PC-9 (cell line): ENCODE measurements around the gene TCEANC. TPM values are rescaled to one million over a fixed set of nuclear protein-coding genes. Genes with fewer than 3 reads are reported as not detected.

Experiments used
- BruUV-seq: library from RNA; stranded (reverse); fragments of 400-500 nt; replicated peaks from 2 replicates; lab custom pipeline; 2021; lab: Mats Ljungman, UMichigan
- CTCF ChIA-PET: fragments of 300-600 bp; sonication (Branson Sonifier 250); formaldehyde crosslinking; loops from one replicate; lab custom pipeline; 2022; ENCODE audit warnings: antibody characterized with exemption; lab: Charles Lee
- POLR2A ChIA-PET: fragments of 300-600 bp; sonication (Branson Sonifier 250); formaldehyde crosslinking; loops from one replicate; lab custom pipeline; 2022; ENCODE audit warnings: antibody characterized with exemption; ENCODE audit not compliant: unreplicated experiment; lab: Charles Lee
- DNase-seq, 2 experiments: peaks; one replicate each; pipeline versions ENCODE4 v3.0.0 to v3.0.0-alpha.2; 2015 to 2022; ENCODE audit warnings: mixed read lengths in 1 of 2
- H2AFZ ChIP-seq: fragments of 200-600 bp; sonication (generic); 2 replicates; pipeline ENCODE4 v1.8.1; 2017; ENCODE audit warnings: antibody characterized with exemption
- H3F3A ChIP-seq: fragments of 200-600 bp; sonication (generic); 2 replicates; pipeline ENCODE4 v1.8.1; 2017; ENCODE audit warnings: antibody characterized with exemption, mild to moderate bottlenecking, low read depth; ENCODE audit not compliant: insufficient read depth
- H3K27ac ChIP-seq: fragments of 200-600 bp; sonication (generic); 2 replicates; pipeline ENCODE4 v1.6.1; 2016; ENCODE audit warnings: mixed run types
- H3K27me3 ChIP-seq: fragments of 200-600 bp; sonication (generic); 2 replicates; pipeline ENCODE4 v1.6.1; 2016; ENCODE audit warnings: low read depth, mixed run types; ENCODE audit not compliant: insufficient read depth
- H3K36me3 ChIP-seq: fragments of 200-600 bp; sonication (generic); 2 replicates; pipeline ENCODE4 v1.6.1; 2016; ENCODE audit warnings: low read depth, mixed run types
- H3K4me1 ChIP-seq: fragments of 200-600 bp; sonication (generic); replicated peaks from 2 replicates; pipeline ENCODE4 v1.6.1; 2016; ENCODE audit warnings: mixed run types; ENCODE audit not compliant: insufficient read depth
- H3K4me2 ChIP-seq: fragments of 200-600 bp; sonication (generic); 2 replicates; pipeline ENCODE4 v1.6.1; 2017; ENCODE audit warnings: mixed run types
- H3K4me3 ChIP-seq: fragments of 200-600 bp; sonication (generic); 2 replicates; pipeline ENCODE4 v1.6.1; 2016; ENCODE audit warnings: mixed run types
- H3K79me2 ChIP-seq: fragments of 200-600 bp; sonication (generic); 2 replicates; pipeline ENCODE4 v1.6.1; 2017; ENCODE audit warnings: low read depth, mixed run types
- H3K9me2 ChIP-seq: fragments of 200-600 bp; sonication (generic); 2 replicates; pipeline ENCODE4 v1.8.1; 2017; ENCODE audit warnings: mild to moderate bottlenecking; ENCODE audit not compliant: insufficient read depth
- H3K9me3 ChIP-seq: fragments of 200-600 bp; sonication (generic); 2 replicates; pipeline ENCODE4 v1.8.1; 2016; ENCODE audit warnings: low read depth; ENCODE audit not compliant: insufficient read depth
- H4K20me1 ChIP-seq: fragments of 200-600 bp; sonication (generic); 2 replicates; pipeline ENCODE4 v1.8.1; 2017; ENCODE audit not compliant: insufficient read depth
- EZH2 ChIP-seq: fragments of 200-600 bp; sonication (generic); IDR thresholded peaks from 2 replicates; pipeline ENCODE4 v1.8.0; 2017; ENCODE audit warnings: antibody characterized with exemption, low read depth
- intact Hi-C: fragments of 100-400 bp; cut with micrococcal nuclease; formaldehyde crosslinking; loops from one replicate; pipeline ENCODE4 v1.10.0; 2022; ENCODE audit not compliant: unreplicated experiment
- total RNA-seq: library from RNA; stranded (reverse); gene quantifications from 2 replicates; pipeline ENCODE4 v1.2.3, GENCODE V29; 2021
- TF ChIP-seq, protein P1 (sequence below): fragments of 200-600 bp; sonication (generic); conservative IDR thresholded peaks from 2 replicates; pipeline ENCODE4 v1.6.1; 2017; ENCODE audit warnings: mixed run types, antibody characterized with exemption, mild to moderate bottlenecking, moderate library complexity

The TCEANC gene
- total RNA-seq, 1 experiment from 2014 or later = 0.96 TPM

DNA sequence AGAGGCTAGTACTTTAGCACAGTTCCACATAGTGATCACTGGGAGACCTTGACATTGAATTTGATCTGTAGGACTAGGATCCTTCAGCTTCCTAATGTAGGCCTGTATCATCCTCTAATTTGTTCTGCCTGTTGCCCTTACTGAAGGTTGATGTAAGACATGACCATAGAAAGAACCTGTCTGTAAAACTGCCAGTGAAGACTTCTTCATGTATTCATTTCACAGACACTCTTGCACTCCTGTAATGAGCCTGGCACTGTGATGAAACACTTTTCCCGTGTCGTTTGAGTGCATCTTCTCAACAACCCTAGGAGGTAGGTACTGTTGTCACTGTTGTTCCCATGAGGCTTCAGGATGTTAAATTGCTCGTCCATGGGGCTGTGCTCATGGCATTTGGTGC is 50.6 kb downstream of the TCEANC start:
- Histone ChIP-seq H4K20me1 (no peaks in the 10 kb centered on the region; the same call in 1 of the 2 replicates), H3K79me2 (peaks cover 63% of the 10 kb centered on the region), H3K4me3 (no peak overlapping the region), H3K4me2 (no peak overlapping the region), H3K9me3 (no peaks in the 10 kb centered on the region), H3F3A (0 out of 2 replicates have a peak, but pooled peaks cover 2% of the 10 kb centered on the region), H3K4me1 (peaks cover 4% of the 10 kb centered on the region), H3K27ac (no peak overlapping the region), H3K27me3 (no peaks in the 10 kb centered on the region), H3K36me3 (no peaks in the 10 kb centered on the region), H3K9me2 (no peaks in the 10 kb centered on the region), H2AFZ (no peak overlapping the region)
- ChIA-PET POLR2A (no interaction called here), CTCF (no interaction called here)
- TF ChIP-seq EZH2 = no peak
- TF ChIP-seq, protein P1, sequence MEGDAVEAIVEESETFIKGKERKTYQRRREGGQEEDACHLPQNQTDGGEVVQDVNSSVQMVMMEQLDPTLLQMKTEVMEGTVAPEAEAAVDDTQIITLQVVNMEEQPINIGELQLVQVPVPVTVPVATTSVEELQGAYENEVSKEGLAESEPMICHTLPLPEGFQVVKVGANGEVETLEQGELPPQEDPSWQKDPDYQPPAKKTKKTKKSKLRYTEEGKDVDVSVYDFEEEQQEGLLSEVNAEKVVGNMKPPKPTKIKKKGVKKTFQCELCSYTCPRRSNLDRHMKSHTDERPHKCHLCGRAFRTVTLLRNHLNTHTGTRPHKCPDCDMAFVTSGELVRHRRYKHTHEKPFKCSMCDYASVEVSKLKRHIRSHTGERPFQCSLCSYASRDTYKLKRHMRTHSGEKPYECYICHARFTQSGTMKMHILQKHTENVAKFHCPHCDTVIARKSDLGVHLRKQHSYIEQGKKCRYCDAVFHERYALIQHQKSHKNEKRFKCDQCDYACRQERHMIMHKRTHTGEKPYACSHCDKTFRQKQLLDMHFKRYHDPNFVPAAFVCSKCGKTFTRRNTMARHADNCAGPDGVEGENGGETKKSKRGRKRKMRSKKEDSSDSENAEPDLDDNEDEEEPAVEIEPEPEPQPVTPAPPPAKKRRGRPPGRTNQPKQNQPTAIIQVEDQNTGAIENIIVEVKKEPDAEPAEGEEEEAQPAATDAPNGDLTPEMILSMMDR = no peak
- intact Hi-C loops = no loop called here
- BruUV-seq = no TSS peak
- DNase-seq = no peak

DNA sequence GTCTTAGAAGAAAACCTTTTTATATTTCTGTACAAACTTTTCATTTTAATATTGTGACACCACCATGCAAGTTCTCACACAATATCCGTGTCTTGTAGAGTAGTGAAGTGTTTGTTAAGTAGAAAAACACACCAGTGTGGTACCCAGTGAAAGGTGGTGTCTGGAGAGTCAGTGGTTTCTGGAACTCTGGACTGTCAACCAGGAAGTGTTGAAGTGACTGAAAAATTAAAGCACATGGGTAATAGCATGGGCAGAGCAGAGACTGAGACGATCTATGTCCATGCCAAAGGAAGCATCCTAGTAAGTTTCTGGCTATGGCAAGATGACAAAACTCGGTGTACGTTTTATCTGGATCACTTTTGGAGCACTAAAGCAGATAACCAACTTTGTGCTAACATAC is 58.2 kb downstream of the TCEANC start:
- H4K20me1 ChIP-seq = no peaks in the 10 kb centered on the region
- no peak overlapping the region for H2AFZ ChIP-seq
- intact Hi-C loops = no loop called here
- no peaks in the 10 kb centered on the region for H3K9me3 ChIP-seq
- peaks cover 4% of the 10 kb centered on the region; the same call in 1 of the 2 replicates for H3K36me3 ChIP-seq
- POLR2A ChIA-PET = no interaction called here
- no peaks in the 10 kb centered on the region; the same call in 1 of the 2 replicates for H3F3A ChIP-seq
- CTCF ChIA-PET = no interaction called here
- H3K9me2 ChIP-seq = no peaks in the 10 kb centered on the region
- H3K27ac ChIP-seq = no peak overlapping the region
- H3K27me3 ChIP-seq = no peaks in the 10 kb centered on the region
- no peak overlapping the region for H3K4me2 ChIP-seq
- no peaks in the 10 kb centered on the region for H3K4me1 ChIP-seq
- TF ChIP-seq EZH2 = no peak
- TF ChIP-seq, protein P1 = no peak
- BruUV-seq = no TSS peak
- no peak for DNase-seq
- no peak overlapping the region for H3K4me3 ChIP-seq
- 0 out of 2 replicates have a peak, but pooled peaks cover 4% of the 10 kb centered on the region for H3K79me2 ChIP-seq

Other genes starting within 250 kb of the TCEANC start
- not detected in 2 replicates for gene EGFL6, start 83.5 kb upstream of the TCEANC start, total RNA-seq
- gene RAB9A, start 36.0 kb downstream of the TCEANC start, total RNA-seq = 26.7 and 30.7 TPM in 2 replicates
- 18.5 and 23.6 TPM in 2 replicates for gene TRAPPC2, start 81.5 kb downstream of the TCEANC start, total RNA-seq
- gene OFD1, start 81.6 kb downstream of the TCEANC start, total RNA-seq = 31.6 and 35.6 TPM in 2 replicates
- not detected in 2 replicates for gene GPM6B, start 164.0 kb downstream of the TCEANC start, total RNA-seq